ENCODE results near the gene RASGRF2.
"Not testable (repeated sequence)": the region's sequence is repeated elsewhere in the genome, so short reads cannot be mapped to it uniquely, and the experiment has no call there.

RASGRF2 gene

GRCh38 chr5:81241961-81242648 lies 281.9 kb downstream of the RASGRF2 start:
- DNase-seq (ENCODE audit: low spot score), result no peak

- no peak for DNase-seq (ENCODE audit: low spot score)
These were observed 282.8 kb downstream of the RASGRF2 start for GRCh38 chr5:81242906-81243436.

- no peak for DNase-seq (ENCODE audit: low spot score)
These were observed 284.3 kb downstream of the RASGRF2 start for GRCh38 chr5:81244451-81244850.

- no peak for DNase-seq (ENCODE audit: low spot score)
These were observed 285.7 kb downstream of the RASGRF2 start for GRCh38 chr5:81245871-81246235.

GRCh38 chr5:81246697-81247096 lies 286.5 kb downstream of the RASGRF2 start:
- DNase-seq (ENCODE audit: low spot score), result no peak

- no peak for DNase-seq (ENCODE audit: low spot score)
These were observed 287.3 kb downstream of the RASGRF2 start for GRCh38 chr5:81247441-81247972.

- DNase-seq (ENCODE audit: low spot score), result no peak
These were observed 289.1 kb downstream of the RASGRF2 start for GRCh38 chr5:81249240-81249639.

- no peak for DNase-seq (ENCODE audit: low spot score)
These were observed 289.8 kb downstream of the RASGRF2 start for GRCh38 chr5:81250004-81250403.

GRCh38 chr5:81251922-81252321 lies 291.8 kb downstream of the RASGRF2 start:
- DNase-seq (ENCODE audit: low spot score), result no peak

GRCh38 chr5:81252904-81253303 lies 292.7 kb downstream of the RASGRF2 start:
- DNase-seq (ENCODE audit: low spot score), result no peak

- DNase-seq (ENCODE audit: low spot score), result no peak
These were observed 293.7 kb downstream of the RASGRF2 start for GRCh38 chr5:81253875-81254274.

- DNase-seq (ENCODE audit: low spot score), result no peak
These were observed 294.9 kb downstream of the RASGRF2 start for GRCh38 chr5:81254886-81255559.

- no peak for DNase-seq (ENCODE audit: low spot score)
These were observed 296.6 kb downstream of the RASGRF2 start for GRCh38 chr5:81256766-81257165.

- DNase-seq (ENCODE audit: low spot score), result not testable (repeated sequence)
These were observed 302.6 kb downstream of the RASGRF2 start for GRCh38 chr5:81262796-81263195.

- DNase-seq (ENCODE audit: low spot score), result no peak
These were observed 304.9 kb downstream of the RASGRF2 start for GRCh38 chr5:81265101-81265500.

GRCh38 chr5:81268521-81269196 lies 308.5 kb downstream of the RASGRF2 start:
- DNase-seq (ENCODE audit: low spot score), result no peak

GRCh38 chr5:81269751-81270393 lies 309.7 kb downstream of the RASGRF2 start:
- DNase-seq (ENCODE audit: low spot score), result no peak

- not testable (repeated sequence) for DNase-seq (ENCODE audit: low spot score)
These were observed 310.3 kb downstream of the RASGRF2 start for GRCh38 chr5:81270394-81271027.
